HepG2 (cell line): Measurements from ENCODE around the gene MSI2. TPM values are rescaled to one million over a fixed set of nuclear protein-coding genes. Genes with fewer than 3 reads are reported as not detected.

ENCODE experiments used
- ARNT ChIP-seq: fragments of 450-650 bp; IDR thresholded peaks from 2 replicates; pipeline ENCODE4 v1.6.1; 2017
- ASH2L ChIP-seq: fragments of 300-600, 200-600 bp; sonication (generic); IDR thresholded peaks from 2 replicates; pipeline ENCODE4 v1.7.0; 2017; ENCODE audit warnings: low read depth, mild to moderate bottlenecking, moderate library complexity, mixed read lengths, low read length; ENCODE audit not compliant: insufficient read length
- EP300 ChIP-seq, 3 experiments: sonication (generic) in 1 of 3; formaldehyde crosslinking in 1 of 3; IDR thresholded peaks; 2 replicates each; pipeline versions ENCODE4 v1.5.1 to v1.6.1; 2011 to 2020; ENCODE audit warnings: low read depth in 2 of 3, low read length in 2 of 3, borderline replicate concordance in 1 of 3, improper control_type of control experiment in 1 of 3, mild to moderate bottlenecking in 1 of 3, missing genetic modification reagents in 1 of 3, moderate library complexity in 1 of 3
- GATAD2A ChIP-seq: IDR thresholded peaks from 2 replicates; pipeline ENCODE4 v1.6.1; 2016
- MIXL1 ChIP-seq: IDR thresholded peaks from 2 replicates; pipeline ENCODE4 v1.6.1; 2016
- NFIC ChIP-seq: IDR thresholded peaks from 2 replicates; pipeline ENCODE4 v1.6.1; 2012; ENCODE audit warnings: mild to moderate bottlenecking, low read length, inconsistent platforms
- PHF20 ChIP-seq: sonication (generic); formaldehyde crosslinking; IDR thresholded peaks from 2 replicates; pipeline ENCODE4 v1.5.0; 2020; ENCODE audit warnings: mild to moderate bottlenecking, missing genetic modification reagents
- PITX1 ChIP-seq: sonication (generic); formaldehyde crosslinking; IDR thresholded peaks from 2 replicates; pipeline ENCODE4 v1.5.1; 2020; ENCODE audit warnings: mild to moderate bottlenecking, missing genetic modification reagents
- SNAI1 ChIP-seq: sonication (generic); formaldehyde crosslinking; IDR thresholded peaks from 2 replicates; pipeline ENCODE4 v1.5.0; 2020; ENCODE audit warnings: mild to moderate bottlenecking, missing genetic modification reagents, borderline replicate concordance
- SP2 ChIP-seq: sonication (generic); formaldehyde crosslinking; IDR thresholded peaks from 2 replicates; pipeline ENCODE4 v1.5.1; 2020; ENCODE audit warnings: mild to moderate bottlenecking, missing genetic modification reagents
- ZNF160 ChIP-seq: sonication (generic); formaldehyde crosslinking; IDR thresholded peaks from 2 replicates; pipeline ENCODE4 v1.8.0; 2022; ENCODE audit warnings: mild to moderate bottlenecking, inconsistent platforms, missing genetic modification reagents
- ZNF660 ChIP-seq: sonication (generic); formaldehyde crosslinking; IDR thresholded peaks from 2 replicates; pipeline ENCODE4 v1.5.1; 2020; ENCODE audit warnings: mild to moderate bottlenecking, low read depth, missing genetic modification reagents, borderline replicate concordance
- polyA plus RNA-seq, 8 experiments: library from polyadenylated mRNA; depleted of rRNA in 3 of 8; stranded (reverse) in 7 of 8; unstranded in 1 of 8; fragments of >200 nt; fragmentation: Illumina TruSeq in 4 of 8; extraction: Trizol in 4 of 8; gene quantifications; 2 replicates each; pipeline versions ENCODE4 v1.2.1 to v1.2.3, GENCODE V29; 2011 to 2016; ENCODE audit warnings: low read depth in 4 of 8, missing spikeins in 1 of 8, mixed read lengths in 1 of 8; ENCODE audit not compliant: insufficient read depth in 1 of 8
- total RNA-seq, 5 experiments: library from RNA; depleted of rRNA; stranded (reverse); fragments of >200 nt; fragmentation: Illumina TruSeq; extraction: Trizol; gene quantifications; 2 replicates each; pipeline ENCODE4 v1.2.3, GENCODE V29; 2016; ENCODE audit warnings: low read depth in 1 of 5
- TF ChIP-seq, protein P1 (sequence below): sonication (generic); formaldehyde crosslinking; IDR thresholded peaks from 2 replicates; pipeline ENCODE4 v1.4.0; 2020; ENCODE audit warnings: missing genetic modification reagents, borderline replicate concordance
- TF ChIP-seq, protein P2 (sequence below): sonication (generic); formaldehyde crosslinking; IDR thresholded peaks from 2 replicates; pipeline ENCODE4 v1.5.1; 2020; ENCODE audit warnings: mild to moderate bottlenecking, moderate library complexity, missing genetic modification reagents
- TF ChIP-seq, protein P3 (sequence below): sonication (generic); formaldehyde crosslinking; IDR thresholded peaks from 2 replicates; pipeline ENCODE4 v1.4.0; 2020; ENCODE audit warnings: mild to moderate bottlenecking, missing genetic modification reagents
- TF ChIP-seq, protein P4 (sequence below): sonication (generic); formaldehyde crosslinking; conservative IDR thresholded peaks from 2 replicates; pipeline ENCODE4 v1.8.0; 2022; ENCODE audit warnings: low read depth, missing genetic modification reagents
- TF ChIP-seq, protein P5 (sequence below): sonication (generic); formaldehyde crosslinking; IDR thresholded peaks from 2 replicates; pipeline ENCODE4 v1.8.0; 2022; ENCODE audit warnings: mild to moderate bottlenecking, missing genetic modification reagents, moderate library complexity

MSI2 gene
- total and polyA plus RNA-seq, 2 of the 13 experiments (the other 11 are each of a cell fraction or from before 2014, with no cell fraction given), result 77.5 to 78.4 TPM

DNA sequence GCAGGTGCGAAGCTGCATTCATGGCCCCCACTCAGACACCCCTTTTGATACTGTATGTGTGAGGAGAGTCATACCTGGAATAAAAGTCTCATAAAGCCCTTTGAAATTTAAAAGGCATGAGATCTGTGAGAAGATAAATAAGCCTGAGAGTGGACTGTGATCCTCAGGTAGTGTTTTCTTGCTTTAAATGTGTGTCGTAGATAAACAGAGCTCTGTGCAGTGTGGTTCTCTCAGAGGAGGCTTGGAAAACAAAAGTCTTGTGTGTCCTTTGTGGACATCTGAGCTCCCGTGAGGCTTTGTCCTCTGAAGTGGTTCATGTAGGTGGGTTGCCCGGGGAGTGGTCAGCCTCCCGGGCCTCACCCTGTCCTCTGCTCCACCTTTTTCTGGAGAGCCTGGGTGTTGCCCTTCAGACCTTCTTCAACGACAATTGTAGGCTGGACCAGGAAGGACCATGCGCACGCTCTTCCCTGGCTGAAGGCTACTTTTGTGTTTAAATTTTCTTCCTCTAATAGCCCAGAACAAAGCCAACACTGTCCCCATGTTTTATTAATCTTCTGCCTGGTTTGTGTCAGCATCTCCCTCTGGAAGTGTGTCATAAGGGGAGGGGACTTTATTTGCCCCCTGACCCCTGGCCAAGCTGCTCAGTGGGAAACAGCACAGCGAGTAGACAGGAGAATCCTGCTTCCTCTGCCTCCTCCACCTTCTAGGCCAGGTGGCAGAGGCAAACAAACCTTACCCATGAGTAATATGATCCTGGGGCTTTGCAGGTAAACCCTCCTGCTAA is 151.2 kb downstream of the MSI2 start (continued):
- TF ChIP-seq, protein P1, sequence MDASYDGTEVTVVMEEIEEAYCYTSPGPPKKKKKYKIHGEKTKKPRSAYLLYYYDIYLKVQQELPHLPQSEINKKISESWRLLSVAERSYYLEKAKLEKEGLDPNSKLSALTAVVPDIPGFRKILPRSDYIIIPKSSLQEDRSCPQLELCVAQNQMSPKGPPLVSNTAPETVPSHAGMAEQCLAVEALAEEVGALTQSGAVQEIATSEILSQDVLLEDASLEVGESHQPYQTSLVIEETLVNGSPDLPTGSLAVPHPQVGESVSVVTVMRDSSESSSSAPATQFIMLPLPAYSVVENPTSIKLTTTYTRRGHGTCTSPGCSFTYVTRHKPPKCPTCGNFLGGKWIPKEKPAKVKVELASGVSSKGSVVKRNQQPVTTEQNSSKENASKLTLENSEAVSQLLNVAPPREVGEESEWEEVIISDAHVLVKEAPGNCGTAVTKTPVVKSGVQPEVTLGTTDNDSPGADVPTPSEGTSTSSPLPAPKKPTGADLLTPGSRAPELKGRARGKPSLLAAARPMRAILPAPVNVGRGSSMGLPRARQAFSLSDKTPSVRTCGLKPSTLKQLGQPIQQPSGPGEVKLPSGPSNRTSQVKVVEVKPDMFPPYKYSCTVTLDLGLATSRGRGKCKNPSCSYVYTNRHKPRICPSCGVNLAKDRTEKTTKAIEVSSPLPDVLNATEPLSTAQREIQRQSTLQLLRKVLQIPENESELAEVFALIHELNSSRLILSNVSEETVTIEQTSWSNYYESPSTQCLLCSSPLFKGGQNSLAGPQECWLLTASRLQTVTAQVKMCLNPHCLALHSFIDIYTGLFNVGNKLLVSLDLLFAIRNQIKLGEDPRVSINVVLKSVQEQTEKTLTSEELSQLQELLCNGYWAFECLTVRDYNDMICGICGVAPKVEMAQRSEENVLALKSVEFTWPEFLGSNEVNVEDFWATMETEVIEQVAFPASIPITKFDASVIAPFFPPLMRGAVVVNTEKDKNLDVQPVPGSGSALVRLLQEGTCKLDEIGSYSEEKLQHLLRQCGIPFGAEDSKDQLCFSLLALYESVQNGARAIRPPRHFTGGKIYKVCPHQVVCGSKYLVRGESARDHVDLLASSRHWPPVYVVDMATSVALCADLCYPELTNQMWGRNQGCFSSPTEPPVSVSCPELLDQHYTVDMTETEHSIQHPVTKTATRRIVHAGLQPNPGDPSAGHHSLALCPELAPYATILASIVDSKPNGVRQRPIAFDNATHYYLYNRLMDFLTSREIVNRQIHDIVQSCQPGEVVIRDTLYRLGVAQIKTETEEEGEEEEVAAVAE, result no peak; the same call in 1 of the 2 replicates
- TF ChIP-seq ZNF660 (CRISPR knock-in tag), result no peak
- peak; percentile 46 for TF ChIP-seq MIXL1 (CRISPR knock-in tag)
- TF ChIP-seq, protein P2, sequence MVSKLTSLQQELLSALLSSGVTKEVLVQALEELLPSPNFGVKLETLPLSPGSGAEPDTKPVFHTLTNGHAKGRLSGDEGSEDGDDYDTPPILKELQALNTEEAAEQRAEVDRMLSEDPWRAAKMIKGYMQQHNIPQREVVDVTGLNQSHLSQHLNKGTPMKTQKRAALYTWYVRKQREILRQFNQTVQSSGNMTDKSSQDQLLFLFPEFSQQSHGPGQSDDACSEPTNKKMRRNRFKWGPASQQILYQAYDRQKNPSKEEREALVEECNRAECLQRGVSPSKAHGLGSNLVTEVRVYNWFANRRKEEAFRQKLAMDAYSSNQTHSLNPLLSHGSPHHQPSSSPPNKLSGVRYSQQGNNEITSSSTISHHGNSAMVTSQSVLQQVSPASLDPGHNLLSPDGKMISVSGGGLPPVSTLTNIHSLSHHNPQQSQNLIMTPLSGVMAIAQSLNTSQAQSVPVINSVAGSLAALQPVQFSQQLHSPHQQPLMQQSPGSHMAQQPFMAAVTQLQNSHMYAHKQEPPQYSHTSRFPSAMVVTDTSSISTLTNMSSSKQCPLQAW (CRISPR knock-in tag), result peak; percentile 23
- TF ChIP-seq ZNF160 (CRISPR knock-in tag), result no peak
- TF ChIP-seq, protein P3, sequence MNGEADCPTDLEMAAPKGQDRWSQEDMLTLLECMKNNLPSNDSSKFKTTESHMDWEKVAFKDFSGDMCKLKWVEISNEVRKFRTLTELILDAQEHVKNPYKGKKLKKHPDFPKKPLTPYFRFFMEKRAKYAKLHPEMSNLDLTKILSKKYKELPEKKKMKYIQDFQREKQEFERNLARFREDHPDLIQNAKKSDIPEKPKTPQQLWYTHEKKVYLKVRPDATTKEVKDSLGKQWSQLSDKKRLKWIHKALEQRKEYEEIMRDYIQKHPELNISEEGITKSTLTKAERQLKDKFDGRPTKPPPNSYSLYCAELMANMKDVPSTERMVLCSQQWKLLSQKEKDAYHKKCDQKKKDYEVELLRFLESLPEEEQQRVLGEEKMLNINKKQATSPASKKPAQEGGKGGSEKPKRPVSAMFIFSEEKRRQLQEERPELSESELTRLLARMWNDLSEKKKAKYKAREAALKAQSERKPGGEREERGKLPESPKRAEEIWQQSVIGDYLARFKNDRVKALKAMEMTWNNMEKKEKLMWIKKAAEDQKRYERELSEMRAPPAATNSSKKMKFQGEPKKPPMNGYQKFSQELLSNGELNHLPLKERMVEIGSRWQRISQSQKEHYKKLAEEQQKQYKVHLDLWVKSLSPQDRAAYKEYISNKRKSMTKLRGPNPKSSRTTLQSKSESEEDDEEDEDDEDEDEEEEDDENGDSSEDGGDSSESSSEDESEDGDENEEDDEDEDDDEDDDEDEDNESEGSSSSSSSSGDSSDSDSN (CRISPR knock-in tag), result peak; percentile 45
- no peak for TF ChIP-seq ARNT
- peak in 1 of 2 experiments; percentile 88; a peak in 2 of 4 replicates for TF ChIP-seq EP300 (IDR thresholded peaks at IDR 0.05; ENCODE audit: low read depth in 2 of 2, low read length in 2 of 2)
- TF ChIP-seq EP300 (CRISPR knock-in tag; IDR thresholded peaks at IDR 0.05; ENCODE audit: borderline replicate concordance), result peak; percentile 77
- peak; percentile 78; the same call in 1 of the 2 replicates for TF ChIP-seq GATAD2A
- TF ChIP-seq PHF20 (CRISPR knock-in tag), result no peak
- TF ChIP-seq ASH2L, result peak; percentile 77
- TF ChIP-seq NFIC, result peak; percentile 59; the same call in 1 of the 2 replicates
- no peak for TF ChIP-seq SP2 (CRISPR knock-in tag)
- TF ChIP-seq, protein P4, sequence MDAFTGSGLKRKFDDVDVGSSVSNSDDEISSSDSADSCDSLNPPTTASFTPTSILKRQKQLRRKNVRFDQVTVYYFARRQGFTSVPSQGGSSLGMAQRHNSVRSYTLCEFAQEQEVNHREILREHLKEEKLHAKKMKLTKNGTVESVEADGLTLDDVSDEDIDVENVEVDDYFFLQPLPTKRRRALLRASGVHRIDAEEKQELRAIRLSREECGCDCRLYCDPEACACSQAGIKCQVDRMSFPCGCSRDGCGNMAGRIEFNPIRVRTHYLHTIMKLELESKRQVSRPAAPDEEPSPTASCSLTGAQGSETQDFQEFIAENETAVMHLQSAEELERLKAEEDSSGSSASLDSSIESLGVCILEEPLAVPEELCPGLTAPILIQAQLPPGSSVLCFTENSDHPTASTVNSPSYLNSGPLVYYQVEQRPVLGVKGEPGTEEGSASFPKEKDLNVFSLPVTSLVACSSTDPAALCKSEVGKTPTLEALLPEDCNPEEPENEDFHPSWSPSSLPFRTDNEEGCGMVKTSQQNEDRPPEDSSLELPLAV (CRISPR knock-in tag), result no peak
- TF ChIP-seq, protein P5, sequence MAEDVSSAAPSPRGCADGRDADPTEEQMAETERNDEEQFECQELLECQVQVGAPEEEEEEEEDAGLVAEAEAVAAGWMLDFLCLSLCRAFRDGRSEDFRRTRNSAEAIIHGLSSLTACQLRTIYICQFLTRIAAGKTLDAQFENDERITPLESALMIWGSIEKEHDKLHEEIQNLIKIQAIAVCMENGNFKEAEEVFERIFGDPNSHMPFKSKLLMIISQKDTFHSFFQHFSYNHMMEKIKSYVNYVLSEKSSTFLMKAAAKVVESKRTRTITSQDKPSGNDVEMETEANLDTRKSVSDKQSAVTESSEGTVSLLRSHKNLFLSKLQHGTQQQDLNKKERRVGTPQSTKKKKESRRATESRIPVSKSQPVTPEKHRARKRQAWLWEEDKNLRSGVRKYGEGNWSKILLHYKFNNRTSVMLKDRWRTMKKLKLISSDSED (CRISPR knock-in tag), result no peak
- no peak for TF ChIP-seq SNAI1 (CRISPR knock-in tag)
- TF ChIP-seq PITX1 (CRISPR knock-in tag), result peak; percentile 62
